Activated CD8-positive, alpha-beta T cell treated with anti-CD3 and anti-CD28 coated beads, Interleukin-2, amount 10 ng/mL, durations not matched to agents 7 days and 5 days (primary cell): ENCODE measurements around the gene MSH3. TPM values are rescaled to one million over a fixed set of nuclear protein-coding genes. Genes with fewer than 3 reads are reported as not detected.
"Not testable (repeated sequence)": the region's sequence is repeated elsewhere in the genome, so short reads cannot be mapped to it uniquely, and the experiment has no call there.

Experiments
- ATAC-seq: fragments of 150-1000 bp; cut with Tn5 transposase; one replicate; pipeline ENCODE4 v1.10.0; 2021; ENCODE audit warnings: moderate library complexity
- CTCF ChIA-PET: fragments of 350-600 bp; sonication (Branson Sonifier 250); formaldehyde crosslinking; loops from one replicate; lab custom pipeline; 2021; ENCODE audit warnings: antibody characterized with exemption; lab: Charles Lee
- POLR2A ChIA-PET: fragments of 350-600 bp; sonication (Branson Sonifier 250); formaldehyde crosslinking; loops from one replicate; lab custom pipeline; 2021; ENCODE audit warnings: antibody characterized with exemption; lab: Charles Lee
- DNase-seq: peaks from one replicate; pipeline ENCODE4 v3.0.0-alpha.2; 2020
- H3K27ac Mint-ChIP-seq: one replicate; pipeline ENCODE4 v1.8.0; 2021; ENCODE audit warnings: mild to moderate bottlenecking, mixed read lengths
- H3K27me3 Mint-ChIP-seq: one replicate; pipeline ENCODE4 v1.8.0; 2021; ENCODE audit warnings: low read depth, mixed read lengths
- H3K36me3 Mint-ChIP-seq: one replicate; pipeline ENCODE4 v1.8.0; 2021; ENCODE audit warnings: low read depth, mixed read lengths
- H3K4me1 Mint-ChIP-seq: one replicate; pipeline ENCODE4 v1.8.0; 2021; ENCODE audit warnings: low read depth, mixed read lengths
- H3K4me3 Mint-ChIP-seq: one replicate; pipeline ENCODE4 v1.8.0; 2021; ENCODE audit warnings: mild to moderate bottlenecking, mixed read lengths
- H3K9me3 Mint-ChIP-seq: one replicate; pipeline ENCODE4 v1.8.0; 2022; ENCODE audit warnings: mixed read lengths; ENCODE audit not compliant: insufficient read depth
- total RNA-seq, 2 experiments: library from RNA; stranded (reverse); gene quantifications; one replicate each; pipeline ENCODE4 v1.2.3, GENCODE V29; 2021

MSH3 gene
- total RNA-seq, 2 experiments from 2014 or later, result 20.1 to 20.3 TPM

- POLR2A ChIA-PET, result no interaction called here
- DNase-seq (no peak), ATAC-seq (no peak)
- H3K9me3 Mint-ChIP-seq, result no peaks in the 10 kb centered on the region
- no peaks in the 10 kb centered on the region for H3K27me3 Mint-ChIP-seq
- CTCF ChIA-PET, result interaction anchor here (1.0 kb wide), 1 partner anchor 34 kb away, joined by 3 read pairs; no protein-coding TSS in a partner anchor
- H3K4me1 Mint-ChIP-seq, result peaks cover 13% of the 10 kb centered on the region
- no peak overlapping the region for H3K27ac Mint-ChIP-seq
- H3K4me3 Mint-ChIP-seq, result no peak overlapping the region
- H3K36me3 Mint-ChIP-seq, result peaks cover 43% of the 10 kb centered on the region
These were observed 125.6 kb downstream of the MSH3 start for GRCh38 chr5:80780024-80780423.

DNA sequence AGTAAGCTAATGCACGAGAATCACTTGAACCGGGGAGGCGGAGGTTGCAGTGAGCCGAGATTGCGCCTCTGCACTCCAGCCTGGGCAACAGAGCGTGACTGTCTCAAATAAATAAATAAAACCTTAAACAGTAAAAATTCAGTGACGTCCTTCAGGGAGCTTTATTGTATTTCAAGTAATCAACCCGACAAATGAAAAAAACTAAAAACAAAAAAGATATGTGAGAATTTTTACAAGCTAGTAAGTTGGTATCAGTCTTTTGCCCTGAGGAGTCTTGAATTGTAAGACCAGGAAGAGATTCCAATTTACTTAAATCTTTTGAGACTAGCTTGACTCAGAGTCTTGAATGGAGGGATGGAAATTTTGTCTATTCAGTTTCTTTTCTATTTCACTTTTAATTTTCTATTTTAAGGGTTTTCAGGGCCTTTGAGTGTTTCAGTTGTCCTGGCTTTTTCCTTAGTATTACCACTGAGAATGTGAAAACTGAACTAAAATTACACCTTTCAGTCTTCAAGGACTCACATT is 126.4 kb downstream of the MSH3 start:
- H3K27me3 Mint-ChIP-seq, result no peaks in the 10 kb centered on the region
- peaks cover 47% of the 10 kb centered on the region for H3K36me3 Mint-ChIP-seq
- H3K9me3 Mint-ChIP-seq, result no peaks in the 10 kb centered on the region
- no peak for ATAC-seq
- POLR2A ChIA-PET, result no interaction called here
- no peak overlapping the region for H3K27ac Mint-ChIP-seq
- DNase-seq, result no peak
- no peak overlapping the region for H3K4me3 Mint-ChIP-seq
- CTCF ChIA-PET, result interaction anchor here (1.0 kb wide), 1 partner anchor 35 kb away, joined by 3 read pairs; no protein-coding TSS in a partner anchor
- peaks cover 13% of the 10 kb centered on the region for H3K4me1 Mint-ChIP-seq

DNA sequence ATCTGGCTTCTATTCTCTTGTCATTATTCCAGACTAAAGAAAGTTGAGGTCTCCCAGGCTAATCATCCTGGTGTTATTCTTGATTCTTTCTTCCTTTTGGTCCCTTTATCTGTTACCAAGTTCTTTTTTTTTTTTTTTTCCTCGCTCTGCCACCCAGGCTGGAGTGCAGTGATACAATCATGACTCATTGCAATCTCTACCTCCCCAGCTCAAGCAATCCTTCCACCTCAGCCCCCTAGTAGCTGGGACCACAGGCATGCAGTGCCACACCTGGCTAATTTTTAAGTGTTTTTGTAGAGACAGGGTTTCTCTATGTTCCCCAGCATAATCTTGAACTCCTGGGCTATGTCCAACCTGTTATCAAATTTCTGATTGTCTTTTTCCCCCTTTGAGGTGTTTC is 126.9 kb downstream of the MSH3 start:
- H3K36me3 Mint-ChIP-seq, result peaks cover 46% of the 10 kb centered on the region

DNA sequence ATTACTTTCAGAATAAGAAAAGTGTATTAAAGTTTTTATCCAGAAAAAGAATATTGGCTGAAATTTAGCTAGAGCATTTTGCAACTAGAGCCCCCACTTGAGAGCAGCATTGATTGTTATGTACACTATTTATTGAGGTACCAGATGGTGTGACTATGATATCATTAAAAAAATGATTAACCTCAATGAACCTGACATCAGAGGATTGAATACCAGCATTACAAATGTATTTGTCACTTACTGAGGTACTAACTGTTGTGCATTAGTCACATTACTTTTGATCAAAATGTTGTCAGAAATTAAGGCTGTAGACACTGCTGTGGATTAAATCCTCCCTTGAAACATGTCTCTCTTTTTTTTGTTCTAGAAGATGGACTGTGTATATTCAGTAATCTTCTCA is 128.2 kb downstream of the MSH3 start:
- ATAC-seq (no peak), DNase-seq (no peak)
- H3K27me3 Mint-ChIP-seq, result no peaks in the 10 kb centered on the region
- H3K4me3 Mint-ChIP-seq, result no peak overlapping the region
- POLR2A ChIA-PET, result no interaction called here
- H3K4me1 Mint-ChIP-seq, result peaks cover 8% of the 10 kb centered on the region
- H3K27ac Mint-ChIP-seq, result no peak overlapping the region
- CTCF ChIA-PET, result interaction anchor here (1.4 kb wide), 1 partner anchor 26 kb away, joined by 3 read pairs; no protein-coding TSS in a partner anchor
- no peaks in the 10 kb centered on the region for H3K9me3 Mint-ChIP-seq
- H3K36me3 Mint-ChIP-seq, result peaks cover 40% of the 10 kb centered on the region

More for the DNA sequence above, 126.9 kb downstream of the MSH3 start:
- DNase-seq, result no peak
- Mint-ChIP-seq H3K4me3 (no peak overlapping the region), H3K27ac (no peak overlapping the region), H3K27me3 (no peaks in the 10 kb centered on the region), H3K9me3 (no peaks in the 10 kb centered on the region), H3K4me1 (peaks cover 13% of the 10 kb centered on the region)
- POLR2A ChIA-PET, result no interaction called here
- CTCF ChIA-PET, result no interaction called here
- ATAC-seq, result no peak

GRCh38 chr5:80783751-80784150 is 129.3 kb downstream of the MSH3 start:
- not testable (repeated sequence) for H3K4me1 Mint-ChIP-seq, ATAC-seq, H3K4me3 Mint-ChIP-seq, H3K27ac Mint-ChIP-seq, H3K27me3 Mint-ChIP-seq, H3K9me3 Mint-ChIP-seq, DNase-seq
- ChIA-PET POLR2A (interaction anchor here (0.6 kb wide), 1 partner anchor 16 kb away, joined by 4 read pairs; no protein-coding TSS in a partner anchor), CTCF (interaction anchor here (1.4 kb wide), 1 partner anchor 27 kb away, joined by 3 read pairs; no protein-coding TSS in a partner anchor)
- H3K36me3 Mint-ChIP-seq, result peaks cover 34% of the 10 kb centered on the region

DNA sequence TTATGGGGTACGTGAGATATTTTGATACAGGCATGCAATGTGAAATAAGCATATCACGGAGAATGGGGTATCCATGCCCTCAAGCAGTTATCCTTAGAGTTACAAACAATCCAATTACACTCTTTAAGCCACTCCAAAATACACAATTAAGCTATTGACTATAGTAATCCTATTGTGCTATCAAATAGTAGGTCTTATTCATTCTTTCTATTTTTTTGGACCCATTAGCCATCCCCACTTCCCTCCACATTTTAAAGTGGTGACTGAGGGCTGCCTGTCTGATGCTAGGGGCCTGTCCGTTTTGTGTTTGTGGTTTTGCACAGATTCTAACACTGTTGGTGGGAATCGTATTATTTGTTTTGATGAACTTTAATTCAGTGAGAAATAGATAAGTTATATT is 130.0 kb downstream of the MSH3 start:
- CTCF ChIA-PET, result no interaction called here
- no peak overlapping the region for H3K27ac Mint-ChIP-seq
- DNase-seq (no peak), ATAC-seq (no peak)
- H3K4me3 Mint-ChIP-seq, result no peak overlapping the region
- POLR2A ChIA-PET, result interaction anchor here (0.6 kb wide), 1 partner anchor 1137 kb away, joined by 3 read pairs; no protein-coding TSS in a partner anchor
- H3K27me3 Mint-ChIP-seq, result no peaks in the 10 kb centered on the region
- no peaks in the 10 kb centered on the region for H3K9me3 Mint-ChIP-seq
- H3K4me1 Mint-ChIP-seq, result peaks cover 1% of the 10 kb centered on the region
- H3K36me3 Mint-ChIP-seq, result peaks cover 32% of the 10 kb centered on the region

GRCh38 chr5:80789319-80790016 is 135.0 kb downstream of the MSH3 start:
- H3K4me1 Mint-ChIP-seq, ATAC-seq, DNase-seq, H3K27ac Mint-ChIP-seq, CTCF ChIA-PET, POLR2A ChIA-PET, H3K9me3 Mint-ChIP-seq, H3K27me3 Mint-ChIP-seq, H3K4me3 Mint-ChIP-seq: not testable (repeated sequence)
- peaks cover 19% of the 10 kb centered on the region for H3K36me3 Mint-ChIP-seq

DNA sequence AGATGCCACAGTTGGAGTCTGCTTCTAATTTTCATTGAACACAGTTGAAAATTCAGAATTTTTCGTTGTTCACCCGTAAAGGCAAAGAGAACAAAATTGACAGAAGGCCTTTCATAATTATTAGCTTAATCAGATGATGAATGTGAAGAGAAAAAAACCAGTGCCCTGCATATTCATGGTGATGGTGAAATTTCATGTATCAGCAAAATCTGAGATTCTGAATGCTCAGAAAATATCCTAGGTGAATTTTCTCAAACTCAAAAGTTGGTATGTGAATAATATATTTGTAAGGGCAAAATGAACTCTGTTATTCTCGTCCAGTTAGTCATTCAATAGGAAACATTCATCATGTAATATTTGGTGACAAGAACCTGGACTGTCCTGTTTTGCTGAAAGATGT is 136.2 kb downstream of the MSH3 start:
- H3K36me3 Mint-ChIP-seq, result peaks cover 15% of the 10 kb centered on the region
- no peaks in the 10 kb centered on the region for H3K9me3 Mint-ChIP-seq
- no peak overlapping the region for H3K4me3 Mint-ChIP-seq
- DNase-seq, result no peak
- ChIA-PET POLR2A (no interaction called here), CTCF (interaction anchor here (1.0 kb wide), 1 partner anchor 39 kb away, joined by 3 read pairs; no protein-coding TSS in a partner anchor)
- no peaks in the 10 kb centered on the region for H3K27me3 Mint-ChIP-seq
- H3K4me1 Mint-ChIP-seq, result peaks cover 2% of the 10 kb centered on the region
- ATAC-seq, result no peak
- H3K27ac Mint-ChIP-seq, result no peak overlapping the region

DNA sequence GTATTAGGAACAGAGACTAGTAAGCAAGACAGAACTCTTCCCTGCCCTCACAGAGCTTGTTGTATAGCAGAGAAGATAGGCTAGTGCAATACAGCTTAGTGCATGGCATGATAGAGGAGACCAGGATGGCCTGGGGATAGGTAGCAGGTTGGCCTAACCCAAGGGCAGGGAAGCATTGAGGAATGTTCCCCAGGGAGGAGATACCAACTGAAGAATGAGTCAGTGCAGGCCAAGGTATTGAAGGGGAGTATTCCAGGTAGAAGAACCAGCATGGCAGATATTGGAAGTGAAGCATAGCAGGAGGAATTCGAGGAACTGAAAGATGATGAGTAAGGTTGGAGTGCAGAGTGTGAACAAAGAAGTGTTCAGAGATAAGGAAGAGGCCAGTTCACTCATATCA is 138.9 kb downstream of the MSH3 start:
- Mint-ChIP-seq H3K36me3 (peaks cover 20% of the 10 kb centered on the region), H3K4me1 (peaks cover 2% of the 10 kb centered on the region), H3K27ac (no peak overlapping the region), H3K27me3 (no peaks in the 10 kb centered on the region), H3K9me3 (no peaks in the 10 kb centered on the region), H3K4me3 (no peak overlapping the region)
- ChIA-PET CTCF (no interaction called here), POLR2A (no interaction called here)
- DNase-seq, result no peak
- no peak for ATAC-seq

GRCh38 chr5:80796846-80797245 is 142.4 kb downstream of the MSH3 start:
- H3K27ac Mint-ChIP-seq, result no peak overlapping the region

GRCh38 chr5:80797428-80798024 is 143.1 kb downstream of the MSH3 start:
- Mint-ChIP-seq H3K9me3 (no peaks in the 10 kb centered on the region), H3K27ac (no peak overlapping the region), H3K4me1 (no peaks in the 10 kb centered on the region), H3K36me3 (peaks cover 20% of the 10 kb centered on the region), H3K27me3 (no peaks in the 10 kb centered on the region), H3K4me3 (no peak overlapping the region)
- ChIA-PET CTCF (interaction anchor here (0.6 kb wide), 1 partner anchor 309 kb away, joined by 3 read pairs; no protein-coding TSS in a partner anchor), POLR2A (no interaction called here)
- DNase-seq, result no peak
- ATAC-seq, result no peak

More at GRCh38 chr5:80796846-80797245, 142.4 kb downstream of the MSH3 start:
- ChIA-PET POLR2A (no interaction called here), CTCF (interaction anchor here (0.6 kb wide), 1 partner anchor 310 kb away, joined by 3 read pairs; no protein-coding TSS in a partner anchor)
- Mint-ChIP-seq H3K9me3 (no peaks in the 10 kb centered on the region), H3K4me1 (no peaks in the 10 kb centered on the region), H3K36me3 (peaks cover 21% of the 10 kb centered on the region), H3K4me3 (no peak overlapping the region), H3K27me3 (no peaks in the 10 kb centered on the region)
- ATAC-seq, result no peak
- DNase-seq, result no peak

DNA sequence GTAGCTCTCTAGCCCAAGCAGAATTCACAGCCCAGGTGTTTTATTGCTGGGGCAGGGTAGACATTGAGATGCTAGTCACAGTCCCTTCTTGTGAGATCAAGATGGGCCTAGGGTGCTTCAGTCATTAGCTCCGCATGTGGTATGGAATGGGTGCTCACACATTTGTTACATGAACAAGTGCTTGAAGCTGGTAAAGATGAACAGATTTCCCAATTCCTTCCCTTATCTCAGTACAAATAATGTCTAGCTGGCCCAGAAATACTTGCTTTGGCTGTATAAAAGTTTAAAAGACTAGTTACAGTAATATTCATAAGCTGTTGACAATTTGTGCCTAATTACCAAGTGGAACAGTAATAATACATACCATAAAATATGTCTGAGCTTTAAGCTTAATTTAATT is 143.7 kb downstream of the MSH3 start:
- Mint-ChIP-seq H3K36me3 (peaks cover 25% of the 10 kb centered on the region), H3K4me1 (no peaks in the 10 kb centered on the region), H3K9me3 (no peaks in the 10 kb centered on the region), H3K27me3 (no peaks in the 10 kb centered on the region), H3K4me3 (no peak overlapping the region), H3K27ac (no peak overlapping the region)
- ChIA-PET CTCF (interaction anchor here (1.3 kb wide), 1 partner anchor 310 kb away, joined by 3 read pairs; no protein-coding TSS in a partner anchor), POLR2A (no interaction called here)
- ATAC-seq, result no peak
- no peak for DNase-seq
